ENCODE data around the gene GJB4.
"Not testable (repeated sequence)": the region's sequence is repeated elsewhere in the genome, so short reads cannot be mapped to it uniquely, and the experiment has no call there.

The GJB4 gene

DNA sequence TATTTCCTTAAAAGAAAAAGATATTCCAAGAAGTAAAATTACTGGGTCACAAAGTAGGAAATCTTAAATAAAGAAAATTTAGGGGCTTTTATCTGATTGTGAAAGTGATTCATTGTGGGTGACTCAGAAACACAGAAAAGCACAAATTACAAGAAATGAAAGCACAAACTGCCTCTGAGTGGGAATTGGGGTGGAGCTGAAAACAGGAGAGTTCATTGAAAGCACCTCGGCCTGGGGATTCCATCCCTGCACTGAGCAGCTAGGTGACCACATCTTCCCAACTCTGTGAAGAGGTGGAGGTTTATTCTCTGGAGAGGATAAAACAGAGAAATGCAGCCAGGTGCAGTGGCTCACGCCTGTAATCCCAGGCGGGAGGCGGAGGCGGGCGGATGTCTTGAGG lies 40.7 kb downstream of the GJB4 start:
- DNase-seq (ENCODE audit: low read depth) = no peak

DNA sequence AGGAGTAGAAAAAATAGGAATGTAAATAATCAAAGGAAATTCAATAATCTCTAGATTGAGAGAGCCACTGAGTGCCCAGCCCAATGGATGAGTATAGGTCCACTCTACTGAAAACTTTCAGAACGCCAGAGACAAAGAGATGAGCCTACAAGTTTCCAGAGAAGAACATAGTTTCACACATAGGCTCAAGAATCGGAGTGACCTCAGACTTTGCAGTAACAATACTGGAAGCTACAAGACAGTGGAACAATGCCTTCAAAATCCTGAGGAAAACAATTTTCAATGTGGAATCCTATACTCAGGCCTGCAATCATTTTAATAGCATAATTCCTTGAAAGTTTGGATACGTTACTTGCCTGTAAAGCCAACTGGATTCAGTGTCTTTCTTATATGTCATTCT lies 44.2 kb downstream of the GJB4 start:
- DNase-seq (ENCODE audit: low read depth) = no peak

GRCh38 chr1:34806396-34806795 lies 46.9 kb downstream of the GJB4 start:
- DNase-seq (ENCODE audit: low read depth) = no peak

DNA sequence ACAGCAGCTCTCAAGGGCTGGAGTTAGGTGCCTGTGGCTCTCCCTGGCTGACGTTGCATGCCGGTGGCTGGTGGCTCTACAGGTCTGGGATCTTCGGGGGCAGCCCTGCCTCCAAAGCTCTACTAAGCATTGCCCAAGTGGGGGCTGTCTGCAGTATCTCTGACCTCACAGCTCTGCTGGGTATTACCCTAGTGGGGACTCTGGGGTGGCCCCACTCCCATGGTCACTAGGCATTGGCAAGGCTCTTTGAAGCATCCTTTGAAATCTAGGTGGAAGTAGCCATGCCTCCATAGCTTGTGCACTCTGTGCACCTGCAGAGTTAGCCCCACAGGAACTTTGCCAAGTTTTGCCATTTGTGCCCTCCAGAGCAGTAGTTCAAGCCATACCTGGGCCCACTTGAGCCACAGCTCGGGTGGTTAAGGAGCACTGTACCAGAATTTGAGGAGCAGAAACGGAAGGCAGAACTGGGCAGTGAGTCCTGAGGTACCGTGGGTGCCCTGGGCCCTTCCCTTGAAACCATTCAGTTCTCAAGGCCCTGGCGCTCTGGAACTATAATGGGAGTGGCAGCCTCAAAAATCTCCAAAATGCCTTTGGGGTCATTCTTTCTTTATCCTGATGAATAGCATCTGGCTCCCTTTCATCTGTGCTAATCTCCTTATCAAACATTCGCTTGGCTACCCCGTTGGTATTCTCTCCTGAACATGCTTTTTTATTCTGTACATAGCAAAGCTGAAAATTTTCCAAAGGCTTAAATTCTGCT lies 48.7 kb downstream of the GJB4 start:
- no peak for DNase-seq (ENCODE audit: low read depth)

DNA sequence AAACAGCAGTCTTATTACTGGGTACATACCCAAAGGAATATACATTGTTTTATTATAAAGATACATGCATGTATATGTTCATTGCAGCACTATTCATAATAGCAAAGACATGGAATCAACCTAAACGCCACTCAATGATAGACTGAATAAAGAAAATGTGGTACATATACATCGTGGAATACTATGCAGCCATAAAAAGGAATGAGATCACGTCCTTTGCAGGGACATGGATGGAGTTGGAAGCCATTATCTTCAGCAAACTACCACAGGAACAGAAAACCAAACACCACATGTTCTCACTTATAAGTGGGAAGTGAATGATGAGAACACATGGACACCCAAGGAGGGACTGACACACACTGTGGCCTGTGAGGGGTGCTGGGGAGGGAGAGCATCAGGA lies 51.2 kb downstream of the GJB4 start:
- not testable (repeated sequence) for DNase-seq (ENCODE audit: low read depth)
